Liver (tissue), 9 donors: ENCODE data around the gene CHST12. TPM values are rescaled to one million over a fixed set of nuclear protein-coding genes. Genes with fewer than 3 reads are reported as not detected.
A peak's percentile ranks its signal among the peaks of the same experiment; 100 is the strongest.

Experiments
- DNase-seq: peaks from one replicate; pipeline ENCODE4 v3.0.0-alpha.2; 2017; ENCODE audit warnings: low spot score
- H3K27ac ChIP-seq, 2 donors: one replicate each; pipeline ENCODE4 v1.7.0; 2013; ENCODE audit warnings: inconsistent platforms in 2 of 2, low read length in 2 of 2, control low read depth in 1 of 2, low read depth in 1 of 2, mild to moderate bottlenecking in 1 of 2
- H3K27me3 ChIP-seq, 4 donors: one replicate each; pipeline versions ENCODE4 v1.6.1 to v1.7.0; 2013; ENCODE audit warnings: low read length in 3 of 4, inconsistent platforms in 1 of 4, mild to moderate bottlenecking in 1 of 4, moderate library complexity in 1 of 4; ENCODE audit not compliant: control insufficient read depth in 4 of 4, insufficient read depth in 4 of 4
- H3K36me3 ChIP-seq, 4 donors: one replicate each; pipeline versions ENCODE4 v1.6.1 to v1.7.0; 2013; ENCODE audit warnings: low read length in 3 of 4, mild to moderate bottlenecking in 3 of 4, low read depth in 1 of 4, moderate library complexity in 1 of 4; ENCODE audit not compliant: control insufficient read depth in 4 of 4, insufficient read depth in 3 of 4
- H3K4me1 ChIP-seq, 4 donors: one replicate each; pipeline versions ENCODE4 v1.6.1 to v1.7.0; 2013; ENCODE audit warnings: low read length in 3 of 4, mild to moderate bottlenecking in 3 of 4, moderate library complexity in 1 of 4; ENCODE audit not compliant: control insufficient read depth in 4 of 4, insufficient read depth in 4 of 4
- H3K4me3 ChIP-seq, 3 donors: one replicate each; pipeline versions ENCODE4 v1.6.1 to v1.7.0; 2013; ENCODE audit warnings: low read length in 3 of 3, control low read depth in 1 of 3, low read depth in 1 of 3, mild to moderate bottlenecking in 1 of 3
- H3K9ac ChIP-seq, 2 donors: one replicate each; pipeline ENCODE4 v1.7.0; 2013; ENCODE audit warnings: low read length in 2 of 2, mild to moderate bottlenecking in 2 of 2, moderate library complexity in 2 of 2, control low read depth in 1 of 2, low read depth in 1 of 2
- H3K9me3 ChIP-seq, 4 donors: one replicate each; pipeline versions ENCODE4 v1.6.1 to v1.7.0; 2013; ENCODE audit warnings: low read length in 3 of 4; ENCODE audit not compliant: control insufficient read depth in 4 of 4
- FOXA2 ChIP-seq: IDR thresholded peaks from 2 replicates; pipeline ENCODE4 v1.6.1; 2016; ENCODE audit warnings: antibody characterized with exemption
- GABPA ChIP-seq, 2 donors: IDR thresholded peaks in 1 of 2; conservative IDR thresholded peaks in 1 of 2; 2 replicates each; pipeline ENCODE4 v1.6.1; 2016; ENCODE audit warnings: antibody characterized with exemption in 2 of 2, mild to moderate bottlenecking in 1 of 2, moderate library complexity in 1 of 2
- HNF4G ChIP-seq: IDR thresholded peaks from 2 replicates; pipeline ENCODE4 v1.6.1; 2016; ENCODE audit warnings: antibody characterized with exemption
- NR2F2 ChIP-seq: IDR thresholded peaks from 2 replicates; pipeline ENCODE4 v1.6.1; 2016; ENCODE audit warnings: antibody characterized with exemption
- RAD21 ChIP-seq, 2 donors: IDR thresholded peaks; 2 replicates each; pipeline ENCODE4 v1.6.1; 2016; ENCODE audit warnings: antibody characterized with exemption in 2 of 2, mild to moderate bottlenecking in 2 of 2
- RXRA ChIP-seq, 2 donors: IDR thresholded peaks; 2 replicates each; pipeline ENCODE4 v1.6.1; 2017 to 2018; ENCODE audit warnings: antibody characterized with exemption in 2 of 2, mild to moderate bottlenecking in 1 of 2
- TAF1 ChIP-seq: conservative IDR thresholded peaks from 2 replicates; pipeline ENCODE4 v1.6.1; 2016; ENCODE audit warnings: antibody characterized with exemption, mild to moderate bottlenecking
- WGBS: extraction: QIAGEN DNeasy Blood & Tissue Kit; methylation state at CpG from one replicate; pipeline ENCODE4 v1.1.7; 2013; 5-methylcytosine and 5-hydroxymethylcytosine counted together
- polyA plus RNA-seq, 2 donors: library from polyadenylated mRNA; stranded (reverse) in 1 of 2; unstranded in 1 of 2; fragments of 200-250 nt in 1 of 2; fragments of >200 nt in 1 of 2; fragmentation: Nextera tagmentation in 1 of 2; extraction: Ambion mirVana in 1 of 2; gene quantifications; one replicate each; pipeline versions ENCODE4 v1.2.1 to v1.2.3, GENCODE V29; 2013 to 2015
- total RNA-seq, 2 donors: library from RNA; depleted of rRNA; stranded (reverse); fragments of >200 nt; gene quantifications; one replicate each; pipeline ENCODE4 v1.2.3, GENCODE V29; 2014
- TF ChIP-seq, protein P1 (sequence below): IDR thresholded peaks from 2 replicates; pipeline ENCODE4 v1.6.1; 2016; ENCODE audit warnings: antibody characterized with exemption
- TF ChIP-seq, protein P2 (sequence below): IDR thresholded peaks from 2 replicates; pipeline ENCODE4 v1.6.1; 2016; ENCODE audit warnings: antibody characterized with exemption
- TF ChIP-seq, protein P3 (sequence below): fragments of 150-350 bp; IDR thresholded peaks from 2 replicates; pipeline ENCODE4 v1.5.1; 2017; ENCODE audit warnings: improper control_type of control experiment, low read depth, low read length; ENCODE audit not compliant: missing input control
- TF ChIP-seq, protein P4 (sequence below): IDR thresholded peaks from 2 replicates; pipeline ENCODE4 v1.6.1; 2016; ENCODE audit warnings: antibody characterized with exemption, mild to moderate bottlenecking
- donor health status: healthy.
- donor health status: healthy.
- donor health status: healthy.
- donor health status: healthy.
- donor health status: healthy.

Gene CHST12
- total and polyA plus RNA-seq, 4 donors: 3.2 to 11.9 (median 5.2) TPM

DNA sequence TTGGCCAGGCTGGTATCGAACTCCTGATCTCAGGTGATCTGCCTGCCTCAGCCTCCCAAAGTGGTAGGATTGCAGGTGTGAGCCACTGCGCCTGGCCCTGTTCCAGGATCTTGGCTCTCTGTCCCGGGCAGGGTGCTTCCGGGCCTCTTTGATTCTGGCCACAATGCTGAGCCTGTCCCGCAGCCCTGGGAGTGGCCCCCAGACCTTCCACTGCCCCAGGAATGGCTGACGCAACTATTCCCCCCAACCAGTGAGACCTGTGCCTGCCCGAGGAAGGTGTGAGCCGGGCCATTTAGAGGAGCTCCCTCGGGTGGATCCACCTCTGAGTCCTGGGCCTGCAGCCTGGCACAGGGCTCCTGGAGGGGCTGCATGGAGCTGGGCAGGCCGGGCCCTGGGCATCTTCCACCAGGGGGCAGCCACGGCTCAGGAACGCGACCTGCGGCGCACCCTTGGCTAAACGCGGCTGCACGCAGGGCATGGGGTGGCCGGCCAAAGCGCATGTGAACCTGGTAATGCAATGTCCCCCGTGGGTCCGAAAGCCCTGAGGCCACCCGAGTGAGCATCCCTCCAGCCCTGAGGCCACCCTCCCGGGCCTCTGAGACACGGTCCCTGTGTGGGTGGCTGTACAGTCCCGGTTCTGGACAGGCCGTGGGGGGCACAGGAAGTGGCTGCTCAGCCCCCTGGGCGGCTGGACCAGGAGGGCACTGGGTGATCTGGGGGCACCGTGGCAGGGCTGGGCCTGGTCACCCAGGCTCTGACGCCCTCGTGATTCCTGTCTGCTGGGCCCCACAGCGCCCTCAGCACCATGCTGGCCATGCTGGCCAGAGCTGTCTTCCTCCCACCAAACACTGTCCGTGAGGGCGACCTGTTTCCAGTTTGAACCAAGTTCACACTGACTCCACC lies 48.0 kb downstream of the CHST12 start:
- Histone ChIP-seq H3K27ac (no peak overlapping the region), H3K27me3 (no peaks in the 10 kb centered on the region), H3K36me3 (peaks cover 0 to 3% (median 0%) of the 10 kb centered on the region in 4 donors), H3K9me3 (no peaks in the 10 kb centered on the region), H3K9ac (no peak overlapping the region), H3K4me1 (peaks cover 3 to 11% (median 9%) of the 10 kb centered on the region in 4 donors), H3K4me3 (peak overlapping the region in 2 of 3 donors; percentile 35 to 37)
- DNase-seq: peak; percentile 84
- TF ChIP-seq TAF1 (no peak), RAD21 (IDR thresholded peaks at IDR 0.05) (peak; percentile 84 to 93), RXRA (IDR thresholded peaks at IDR 0.05) (peak in 1 of 2 donors; percentile 29), NR2F2 (no peak), HNF4G (no peak), GABPA (IDR thresholded peaks at IDR 0.05 in 1 of 2, conservative IDR thresholded peaks at IDR 0.05 in 1 of 2) (no peak)
- TF ChIP-seq, protein P1, sequence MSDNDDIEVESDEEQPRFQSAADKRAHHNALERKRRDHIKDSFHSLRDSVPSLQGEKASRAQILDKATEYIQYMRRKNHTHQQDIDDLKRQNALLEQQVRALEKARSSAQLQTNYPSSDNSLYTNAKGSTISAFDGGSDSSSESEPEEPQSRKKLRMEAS: no peak
- TF ChIP-seq, protein P2, sequence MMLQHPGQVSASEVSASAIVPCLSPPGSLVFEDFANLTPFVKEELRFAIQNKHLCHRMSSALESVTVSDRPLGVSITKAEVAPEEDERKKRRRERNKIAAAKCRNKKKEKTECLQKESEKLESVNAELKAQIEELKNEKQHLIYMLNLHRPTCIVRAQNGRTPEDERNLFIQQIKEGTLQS: no peak
- TF ChIP-seq, protein P3, sequence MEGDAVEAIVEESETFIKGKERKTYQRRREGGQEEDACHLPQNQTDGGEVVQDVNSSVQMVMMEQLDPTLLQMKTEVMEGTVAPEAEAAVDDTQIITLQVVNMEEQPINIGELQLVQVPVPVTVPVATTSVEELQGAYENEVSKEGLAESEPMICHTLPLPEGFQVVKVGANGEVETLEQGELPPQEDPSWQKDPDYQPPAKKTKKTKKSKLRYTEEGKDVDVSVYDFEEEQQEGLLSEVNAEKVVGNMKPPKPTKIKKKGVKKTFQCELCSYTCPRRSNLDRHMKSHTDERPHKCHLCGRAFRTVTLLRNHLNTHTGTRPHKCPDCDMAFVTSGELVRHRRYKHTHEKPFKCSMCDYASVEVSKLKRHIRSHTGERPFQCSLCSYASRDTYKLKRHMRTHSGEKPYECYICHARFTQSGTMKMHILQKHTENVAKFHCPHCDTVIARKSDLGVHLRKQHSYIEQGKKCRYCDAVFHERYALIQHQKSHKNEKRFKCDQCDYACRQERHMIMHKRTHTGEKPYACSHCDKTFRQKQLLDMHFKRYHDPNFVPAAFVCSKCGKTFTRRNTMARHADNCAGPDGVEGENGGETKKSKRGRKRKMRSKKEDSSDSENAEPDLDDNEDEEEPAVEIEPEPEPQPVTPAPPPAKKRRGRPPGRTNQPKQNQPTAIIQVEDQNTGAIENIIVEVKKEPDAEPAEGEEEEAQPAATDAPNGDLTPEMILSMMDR: peak; percentile 84
- TF ChIP-seq, protein P4, sequence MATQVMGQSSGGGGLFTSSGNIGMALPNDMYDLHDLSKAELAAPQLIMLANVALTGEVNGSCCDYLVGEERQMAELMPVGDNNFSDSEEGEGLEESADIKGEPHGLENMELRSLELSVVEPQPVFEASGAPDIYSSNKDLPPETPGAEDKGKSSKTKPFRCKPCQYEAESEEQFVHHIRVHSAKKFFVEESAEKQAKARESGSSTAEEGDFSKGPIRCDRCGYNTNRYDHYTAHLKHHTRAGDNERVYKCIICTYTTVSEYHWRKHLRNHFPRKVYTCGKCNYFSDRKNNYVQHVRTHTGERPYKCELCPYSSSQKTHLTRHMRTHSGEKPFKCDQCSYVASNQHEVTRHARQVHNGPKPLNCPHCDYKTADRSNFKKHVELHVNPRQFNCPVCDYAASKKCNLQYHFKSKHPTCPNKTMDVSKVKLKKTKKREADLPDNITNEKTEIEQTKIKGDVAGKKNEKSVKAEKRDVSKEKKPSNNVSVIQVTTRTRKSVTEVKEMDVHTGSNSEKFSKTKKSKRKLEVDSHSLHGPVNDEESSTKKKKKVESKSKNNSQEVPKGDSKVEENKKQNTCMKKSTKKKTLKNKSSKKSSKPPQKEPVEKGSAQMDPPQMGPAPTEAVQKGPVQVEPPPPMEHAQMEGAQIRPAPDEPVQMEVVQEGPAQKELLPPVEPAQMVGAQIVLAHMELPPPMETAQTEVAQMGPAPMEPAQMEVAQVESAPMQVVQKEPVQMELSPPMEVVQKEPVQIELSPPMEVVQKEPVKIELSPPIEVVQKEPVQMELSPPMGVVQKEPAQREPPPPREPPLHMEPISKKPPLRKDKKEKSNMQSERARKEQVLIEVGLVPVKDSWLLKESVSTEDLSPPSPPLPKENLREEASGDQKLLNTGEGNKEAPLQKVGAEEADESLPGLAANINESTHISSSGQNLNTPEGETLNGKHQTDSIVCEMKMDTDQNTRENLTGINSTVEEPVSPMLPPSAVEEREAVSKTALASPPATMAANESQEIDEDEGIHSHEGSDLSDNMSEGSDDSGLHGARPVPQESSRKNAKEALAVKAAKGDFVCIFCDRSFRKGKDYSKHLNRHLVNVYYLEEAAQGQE: no peak
- 13% methylated on average over 34 of the region's 34 CpGs for WGBS

DNA sequence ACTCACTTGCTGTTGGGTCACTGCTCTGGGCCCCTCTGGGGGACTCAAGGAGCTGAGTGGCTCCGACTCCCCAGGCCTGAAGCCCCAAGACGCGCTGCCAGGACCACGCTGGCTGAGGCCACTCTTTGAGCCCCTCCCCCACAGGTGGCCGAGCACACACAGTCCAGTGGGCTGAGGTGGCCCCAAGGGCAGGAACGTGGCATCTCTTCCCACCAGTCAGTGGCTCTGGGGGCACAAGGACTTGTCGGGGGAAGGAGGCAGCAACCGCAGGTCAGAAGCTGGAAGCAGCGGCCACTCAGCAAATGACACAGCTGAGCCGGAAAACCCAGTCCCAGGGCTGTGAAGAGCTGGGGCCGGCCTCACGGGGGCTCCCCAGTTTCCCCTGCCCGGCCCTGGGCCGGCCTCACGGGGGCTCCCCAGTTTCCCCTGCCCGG lies 48.7 kb downstream of the CHST12 start:
- H3K36me3 ChIP-seq: no peaks in the 10 kb centered on the region
- no peaks in the 10 kb centered on the region for H3K27me3 ChIP-seq
- DNase-seq: no peak
- 30% methylated on average over 16 of the region's 16 CpGs for WGBS
- H3K9me3 ChIP-seq: no peaks in the 10 kb centered on the region
- peak overlapping the region in 1 of 3 donors; percentile 37 for H3K4me3 ChIP-seq
- H3K4me1 ChIP-seq: peaks cover 3 to 11% (median 9%) of the 10 kb centered on the region in 4 donors
- H3K9ac ChIP-seq: no peak overlapping the region
- no peak overlapping the region for H3K27ac ChIP-seq
- no peak for TF ChIP-seq FOXA2
